Testis (tissue), 2 donors: ENCODE results near the gene ELF1.

Experiments used
- POLR2A ChIP-seq: fragments of 450-650 bp; IDR thresholded peaks from one replicate; pipeline ENCODE4 v1.6.1; 2017; ENCODE audit warnings: antibody characterized with exemption, mild to moderate bottlenecking, moderate library complexity
- TF ChIP-seq, protein P1 (sequence below), 3 experiments: fragments of 450-650 bp in 2 of 3; fragments of 200-600 bp in 1 of 3; sonication (generic) in 1 of 3; IDR thresholded peaks; one replicate each; pipeline ENCODE4 v1.5.1; 2016 to 2019; ENCODE audit warnings: antibody characterized with exemption in 3 of 3, mild to moderate bottlenecking in 2 of 3, moderate library complexity in 1 of 3

- TF ChIP-seq, protein P1, sequence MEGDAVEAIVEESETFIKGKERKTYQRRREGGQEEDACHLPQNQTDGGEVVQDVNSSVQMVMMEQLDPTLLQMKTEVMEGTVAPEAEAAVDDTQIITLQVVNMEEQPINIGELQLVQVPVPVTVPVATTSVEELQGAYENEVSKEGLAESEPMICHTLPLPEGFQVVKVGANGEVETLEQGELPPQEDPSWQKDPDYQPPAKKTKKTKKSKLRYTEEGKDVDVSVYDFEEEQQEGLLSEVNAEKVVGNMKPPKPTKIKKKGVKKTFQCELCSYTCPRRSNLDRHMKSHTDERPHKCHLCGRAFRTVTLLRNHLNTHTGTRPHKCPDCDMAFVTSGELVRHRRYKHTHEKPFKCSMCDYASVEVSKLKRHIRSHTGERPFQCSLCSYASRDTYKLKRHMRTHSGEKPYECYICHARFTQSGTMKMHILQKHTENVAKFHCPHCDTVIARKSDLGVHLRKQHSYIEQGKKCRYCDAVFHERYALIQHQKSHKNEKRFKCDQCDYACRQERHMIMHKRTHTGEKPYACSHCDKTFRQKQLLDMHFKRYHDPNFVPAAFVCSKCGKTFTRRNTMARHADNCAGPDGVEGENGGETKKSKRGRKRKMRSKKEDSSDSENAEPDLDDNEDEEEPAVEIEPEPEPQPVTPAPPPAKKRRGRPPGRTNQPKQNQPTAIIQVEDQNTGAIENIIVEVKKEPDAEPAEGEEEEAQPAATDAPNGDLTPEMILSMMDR (IDR thresholded peaks at IDR 0.05): no peak
- TF ChIP-seq POLR2A: no peak
Measured at GRCh38 chr13:40933508-40934204, 85.5 kb downstream of the ELF1 start.
